ENCODE measurements around the gene IGFL4.
A peak's percentile ranks its signal among the peaks of the same experiment; 100 is the strongest.

The IGFL4 gene

GRCh38 chr19:46040952-46041500 lies at the start of gene IGFL4:
Gene IGFL4 (minus strand): TSS chr19:46041002. CDS start chr19:46040962, 40 bp downstream.
- DNase-seq (ENCODE audit: low read depth in 2 of 2) = no peak

GRCh38 chr19:46090444-46090843 lies 49.6 kb upstream of the IGFL4 start:
- DNase-seq (ENCODE audit: low read depth in 2 of 2) = no peak

- DNase-seq (ENCODE audit: low read depth in 2 of 2) = no peak
These were observed 48.6 kb upstream of the IGFL4 start for GRCh38 chr19:46089432-46089831.

- no peak for DNase-seq (ENCODE audit: low read depth in 2 of 2)
These were observed 47.3 kb upstream of the IGFL4 start for GRCh38 chr19:46088101-46088500.

- DNase-seq (ENCODE audit: low read depth in 2 of 2) = no peak
These were observed 45.1 kb upstream of the IGFL4 start for GRCh38 chr19:46085888-46086287.

- no peak for DNase-seq (ENCODE audit: low read depth in 2 of 2)
These were observed 41.9 kb upstream of the IGFL4 start for GRCh38 chr19:46082728-46083050.

GRCh38 chr19:46081928-46082727 lies 41.3 kb upstream of the IGFL4 start:
- peak in 1 of 2 donors; percentile 4 for DNase-seq (ENCODE audit: low read depth in 2 of 2)

GRCh38 chr19:46080561-46080960 lies 39.8 kb upstream of the IGFL4 start:
- no peak for DNase-seq (ENCODE audit: low read depth in 2 of 2)

- DNase-seq (ENCODE audit: low read depth in 2 of 2) = no peak
These were observed 38.8 kb upstream of the IGFL4 start for GRCh38 chr19:46079576-46079975.

GRCh38 chr19:46078573-46079332 lies 38.0 kb upstream of the IGFL4 start:
- peak; percentile 21 to 27 for DNase-seq (ENCODE audit: low read depth in 2 of 2)

- DNase-seq (ENCODE audit: low read depth in 2 of 2) = no peak
These were observed 37.0 kb upstream of the IGFL4 start for GRCh38 chr19:46077815-46078167.

- DNase-seq (ENCODE audit: low read depth in 2 of 2) = peak in 1 of 2 donors; percentile 18
These were observed 36.4 kb upstream of the IGFL4 start for GRCh38 chr19:46076951-46077814.

- no peak for DNase-seq (ENCODE audit: low read depth in 2 of 2)
These were observed 35.5 kb upstream of the IGFL4 start for GRCh38 chr19:46076031-46076880.

- no peak for DNase-seq (ENCODE audit: low read depth in 2 of 2)
These were observed 32.6 kb upstream of the IGFL4 start for GRCh38 chr19:46073268-46073922.

GRCh38 chr19:46069806-46070341 lies 29.1 kb upstream of the IGFL4 start:
- no peak for DNase-seq (ENCODE audit: low read depth in 2 of 2)

GRCh38 chr19:46068345-46069258 lies 27.8 kb upstream of the IGFL4 start:
- DNase-seq (ENCODE audit: low read depth in 2 of 2) = no peak

- no peak for DNase-seq (ENCODE audit: low read depth in 2 of 2)
These were observed 26.9 kb upstream of the IGFL4 start for GRCh38 chr19:46067691-46068090.

GRCh38 chr19:46066471-46066870 lies 25.7 kb upstream of the IGFL4 start:
- DNase-seq (ENCODE audit: low read depth in 2 of 2) = no peak

GRCh38 chr19:46065486-46066071 lies 24.8 kb upstream of the IGFL4 start:
- no peak for DNase-seq (ENCODE audit: low read depth in 2 of 2)
